VCaP (cell line): ENCODE results near the gene WHRN.

Experiments
- H3K27ac ChIP-seq: fragments of 450-650 bp; 2 replicates; pipeline ENCODE4 v1.5.1; 2017
- CTCF ChIP-seq: fragments of 450-650 bp; conservative IDR thresholded peaks from 2 replicates; pipeline ENCODE4 v1.5.1; 2017; ENCODE audit warnings: mild to moderate bottlenecking, moderate library complexity

The WHRN gene

DNA sequence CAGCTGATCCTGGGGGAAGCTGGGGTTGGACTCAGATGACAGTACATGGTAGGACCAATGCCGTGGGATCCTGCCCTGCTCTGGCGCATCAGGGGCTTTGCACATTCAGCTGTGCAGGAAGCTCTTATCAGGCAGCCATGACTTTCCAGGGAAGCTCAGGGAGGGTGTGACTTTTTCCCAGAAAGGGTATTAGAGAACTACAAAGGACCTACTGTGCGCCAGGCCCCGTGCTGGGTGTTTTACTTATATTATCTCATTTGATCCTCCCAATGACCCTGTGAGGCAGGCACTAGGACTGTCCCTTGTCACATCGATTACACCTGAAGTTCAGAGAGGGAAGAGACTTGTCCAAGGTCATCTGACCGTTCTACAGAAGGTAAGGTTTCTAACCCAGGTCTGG, 93.8 kb downstream of the WHRN start:
- TF ChIP-seq CTCF: no peak
- no peak overlapping the region for H3K27ac ChIP-seq

- no peak for TF ChIP-seq CTCF
- no peak overlapping the region for H3K27ac ChIP-seq
Observed at GRCh38 chr9:114410910-114411309, 94.4 kb downstream of the WHRN start.

DNA sequence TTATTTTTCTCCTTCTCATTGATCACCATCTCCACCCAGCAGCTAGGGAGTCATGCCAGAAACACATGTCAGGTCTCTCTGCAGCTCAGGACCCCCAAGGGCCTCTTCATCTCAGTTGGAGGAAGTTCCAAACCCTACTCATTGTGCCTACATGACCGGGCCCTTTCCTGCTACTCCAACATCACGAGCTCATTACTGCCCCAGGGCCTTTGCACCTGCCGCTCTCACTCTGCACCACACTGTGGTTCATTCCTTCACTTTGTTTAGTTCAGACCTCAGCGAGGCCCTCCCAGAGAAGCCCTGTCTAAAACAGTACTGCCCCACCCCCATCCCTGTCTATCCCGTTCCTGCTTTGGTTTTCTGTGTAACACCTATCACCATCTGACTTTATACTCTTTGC, 95.4 kb downstream of the WHRN start:
- no peak overlapping the region for H3K27ac ChIP-seq
- no peak for TF ChIP-seq CTCF

GRCh38 chr9:114409103-114409780, 96.0 kb downstream of the WHRN start:
- no peak overlapping the region for H3K27ac ChIP-seq
- TF ChIP-seq CTCF: no peak

GRCh38 chr9:114408645-114409044, 96.6 kb downstream of the WHRN start:
- no peak overlapping the region for H3K27ac ChIP-seq
- TF ChIP-seq CTCF: no peak

DNA sequence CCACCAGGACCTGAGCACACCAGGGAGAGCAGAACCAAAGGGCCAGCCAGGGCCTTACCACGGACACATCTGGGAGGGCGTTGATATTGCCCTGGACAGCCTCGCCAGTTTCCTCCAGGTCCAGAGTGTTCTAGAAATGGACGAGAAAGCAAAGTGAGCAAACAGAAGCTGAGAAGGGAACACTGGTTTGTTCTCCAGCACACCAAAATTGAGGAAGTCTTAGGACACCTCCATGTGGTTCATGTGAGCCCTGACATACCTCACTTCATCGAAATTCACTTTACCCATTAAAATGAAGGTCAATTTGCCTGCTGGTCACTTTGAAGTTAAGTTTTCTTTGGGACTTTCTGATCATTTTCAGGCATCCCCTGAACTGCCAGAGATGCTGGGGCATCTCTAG, 97.4 kb downstream of the WHRN start:
- no peak overlapping the region for H3K27ac ChIP-seq
- TF ChIP-seq CTCF: no peak

GRCh38 chr9:114406441-114406840, 98.8 kb downstream of the WHRN start:
- no peak for TF ChIP-seq CTCF
- H3K27ac ChIP-seq: no peak overlapping the region; the same call in 1 of the 2 replicates
